HCT116 (cell line): ENCODE results near the gene MYH8. TPM values are rescaled to one million over a fixed set of nuclear protein-coding genes. Genes with fewer than 3 reads are reported as not detected.

Source experiments
- ATAC-seq: fragments of 200-7000 bp; cut with Tn5 transposase; 2 replicates; pipeline ENCODE4 v1.9.1; 2020; ENCODE audit warnings: mild to moderate bottlenecking, moderate library complexity
- BruUV-seq: library from RNA; stranded (reverse); fragments of 400-500 nt; replicated peaks from 2 replicates; lab custom pipeline; 2021; lab: Mats Ljungman, UMichigan
- CTCF ChIA-PET: fragments of 300-600 bp; sonication (Branson Sonifier 250); formaldehyde crosslinking; loops from one replicate; lab custom pipeline; 2021; ENCODE audit warnings: antibody characterized with exemption; lab: Charles Lee
- POLR2A ChIA-PET: fragments of 300-600, 350-600 bp; sonication (Branson Sonifier 250); formaldehyde crosslinking; loops from one replicate; lab custom pipeline; 2021; ENCODE audit warnings: antibody characterized with exemption; lab: Charles Lee
- RAD21 ChIA-PET, 2 experiments: fragments of 300-600 bp; sonication (Branson Sonifier 250); formaldehyde crosslinking; loops; one replicate each; lab custom pipeline; 2023; ENCODE audit warnings: low total read pairs in 2 of 2; ENCODE audit not compliant: uncharacterized antibody in 2 of 2, unreplicated experiment in 2 of 2, low non-redundant PET in 1 of 2; lab: Charles Lee
- DNase-seq: peaks from one replicate; pipeline ENCODE4 v3.0.0-alpha.2; 2010; ENCODE audit warnings: low read depth, low spot score
- H2AFZ ChIP-seq: fragments of 200-600 bp; shearing (Covaris generic), sonication (generic); 2 replicates; pipeline ENCODE4 v1.6.1; 2017; ENCODE audit warnings: low read depth, mixed run types, mixed read lengths, antibody characterized with exemption, low read length; ENCODE audit not compliant: poor library complexity, severe bottlenecking
- H3K27ac ChIP-seq: 2 replicates; pipeline ENCODE4 v1.5.1; 2012; ENCODE audit warnings: low read depth, low read length
- H3K27me3 ChIP-seq: fragments of 200-600 bp; sonication (generic); 2 replicates; pipeline ENCODE4 v1.6.1; 2016; ENCODE audit warnings: mixed run types, low read length, mixed read lengths; ENCODE audit not compliant: insufficient read depth
- H3K36me3 ChIP-seq, 2 experiments: fragments of 200-500 bp in 1 of 2; fragments of 200-600 bp in 1 of 2; sonication (Bioruptor generic) in 1 of 2; sonication (generic) in 1 of 2; 2 replicates each; pipeline versions ENCODE4 v1.5.1 to v1.6.1; 2014 to 2016; ENCODE audit warnings: low read length in 2 of 2, inconsistent platforms in 1 of 2, mixed read lengths in 1 of 2, mixed run types in 1 of 2; ENCODE audit not compliant: insufficient read depth in 2 of 2, control insufficient read depth in 1 of 2
- H3K4me1 ChIP-seq, 2 experiments: fragments of 200-600 bp in 1 of 2; sonication (generic) in 1 of 2; 2 replicates each; pipeline versions ENCODE4 v1.5.1 to v1.6.1; 2012 to 2017; ENCODE audit warnings: low read length in 2 of 2, inconsistent platforms in 1 of 2, mild to moderate bottlenecking in 1 of 2, mixed read lengths in 1 of 2, mixed run types in 1 of 2, moderate library complexity in 1 of 2; ENCODE audit not compliant: insufficient read depth in 2 of 2, control insufficient read depth in 1 of 2
- H3K4me2 ChIP-seq: fragments of 200-600 bp; sonication (generic); 2 replicates; pipeline ENCODE4 v1.6.1; 2017; ENCODE audit warnings: mixed run types, low read length, mixed read lengths
- H3K4me3 ChIP-seq, 2 experiments: fragments of 200-600 bp in 1 of 2; sonication (generic) in 1 of 2; replicated peaks in 1 of 2; 2 replicates each; pipeline ENCODE4 v1.5.1; 2011 to 2016; ENCODE audit warnings: low read length in 2 of 2, control low read depth in 1 of 2, low read depth in 1 of 2, mild to moderate bottlenecking in 1 of 2, mixed read lengths in 1 of 2, mixed run types in 1 of 2
- H3K79me2 ChIP-seq: fragments of 200-600 bp; sonication (generic); 2 replicates; pipeline ENCODE4 v1.6.1; 2017; ENCODE audit warnings: mild to moderate bottlenecking, mixed run types, low read length, moderate library complexity, mixed read lengths; ENCODE audit not compliant: insufficient read depth
- H3K9ac ChIP-seq: fragments of 200-600 bp; sonication (generic); 2 replicates; pipeline ENCODE4 v1.6.1; 2016; ENCODE audit warnings: low read length, mixed read lengths
- H3K9me2 ChIP-seq: fragments of 200-600 bp; sonication (generic), shearing (Covaris generic); 2 replicates; pipeline ENCODE4 v1.6.1; 2017; ENCODE audit warnings: mixed run types, mild to moderate bottlenecking, moderate library complexity; ENCODE audit not compliant: insufficient read depth
- H3K9me3 ChIP-seq, 2 experiments: fragments of 200-500 bp in 1 of 2; fragments of 200-600 bp in 1 of 2; sonication (Bioruptor generic) in 1 of 2; sonication (generic) in 1 of 2; 2 replicates each; pipeline ENCODE4 v1.6.1; 2014 to 2017; ENCODE audit warnings: low read length in 2 of 2, mixed read lengths in 2 of 2, inconsistent platforms in 1 of 2, low read depth in 1 of 2, mild to moderate bottlenecking in 1 of 2, mixed run types in 1 of 2, moderate library complexity in 1 of 2; ENCODE audit not compliant: control insufficient read depth in 1 of 2, insufficient read depth in 1 of 2
- H4K20me1 ChIP-seq: fragments of 200-600 bp; sonication (generic), shearing (Covaris generic); 2 replicates; pipeline ENCODE4 v1.6.1; 2017; ENCODE audit warnings: mixed run types, mild to moderate bottlenecking, moderate library complexity; ENCODE audit not compliant: insufficient read depth
- CBX3 ChIP-seq: IDR thresholded peaks from 2 replicates; pipeline ENCODE4 v1.6.1; 2012; ENCODE audit warnings: low read depth
- CEBPB ChIP-seq: IDR thresholded peaks from 2 replicates; pipeline ENCODE4 v1.6.1; 2012; ENCODE audit warnings: low read depth
- ELF1 ChIP-seq: IDR thresholded peaks from 2 replicates; pipeline ENCODE4 v1.6.1; 2012; ENCODE audit warnings: low read depth, borderline replicate concordance
- EZH2 ChIP-seq: fragments of 200-600 bp; sonication (generic); IDR thresholded peaks from 2 replicates; pipeline ENCODE4 v1.6.1; 2017; ENCODE audit warnings: antibody characterized with exemption, mixed run types
- POLR2AphosphoS5 ChIP-seq: IDR thresholded peaks from 2 replicates; pipeline ENCODE4 v1.6.1; 2011; ENCODE audit warnings: mild to moderate bottlenecking, low read depth, low read length, moderate library complexity
- RAD21 ChIP-seq: IDR thresholded peaks from 2 replicates; pipeline ENCODE4 v1.6.1; 2012; ENCODE audit warnings: low read depth, mild to moderate bottlenecking
- REST ChIP-seq: IDR thresholded peaks from 2 replicates; pipeline ENCODE4 v1.6.1; 2012; ENCODE audit warnings: low read depth
- SP1 ChIP-seq: IDR thresholded peaks from 2 replicates; pipeline ENCODE4 v1.6.1; 2012; ENCODE audit warnings: low read depth
- SRF ChIP-seq: IDR thresholded peaks from 2 replicates; pipeline ENCODE4 v1.6.1; 2012; ENCODE audit warnings: low read depth
- YY1 ChIP-seq: IDR thresholded peaks from 2 replicates; pipeline ENCODE4 v1.6.1; 2011; ENCODE audit warnings: low read length, low read depth, moderate library complexity, mild to moderate bottlenecking; ENCODE audit not compliant: insufficient replicate concordance; ENCODE audit errors: extremely low read depth
- ZBTB33 ChIP-seq: IDR thresholded peaks from 2 replicates; pipeline ENCODE4 v1.6.1; 2011; ENCODE audit warnings: mild to moderate bottlenecking, low read length, moderate library complexity; ENCODE audit not compliant: insufficient replicate concordance; ENCODE audit errors: extremely low read depth
- ZFX ChIP-seq: fragments of 450-650 bp; IDR thresholded peaks from 2 replicates; pipeline ENCODE4 v1.6.1; 2017
- ZNF274 ChIP-seq: fragments of 200-500 bp; sonication (Bioruptor generic); IDR thresholded peaks from 2 replicates; pipeline ENCODE4 v1.6.1; 2014; ENCODE audit warnings: mild to moderate bottlenecking, low read depth, low read length, inconsistent platforms
- intact Hi-C: fragments of 100-400 bp; cut with micrococcal nuclease; formaldehyde crosslinking; loops from 2 replicates; pipeline ENCODE4 v1.10.0; 2022
- total RNA-seq: library from RNA; stranded (reverse); gene quantifications from one replicate; pipeline ENCODE4 v1.2.1, GENCODE V29; 2021; ENCODE audit not compliant: unreplicated experiment

MYH8 gene
- total RNA-seq, 1 experiment from 2014 or later, result not detected

GRCh38 chr17:10435096-10435495, 13.3 kb upstream of the MYH8 start:
- intact Hi-C loops, result no loop called here
- H3K4me1 ChIP-seq, result 0 out of 4 replicates have a peak, but pooled peaks cover 0 to 3% of the 10 kb centered on the region in 2 experiments
- H3K27me3 ChIP-seq, result peaks cover 18% of the 10 kb centered on the region
- POLR2A ChIA-PET, result no interaction called here
- H3K4me2 ChIP-seq, result no peak overlapping the region
- H3K79me2 ChIP-seq, result no peaks in the 10 kb centered on the region
- ATAC-seq (no peak), DNase-seq (no peak)
- H3K9ac ChIP-seq, result no peak overlapping the region
- no peaks in the 10 kb centered on the region for H4K20me1 ChIP-seq
- RAD21 ChIA-PET, result no interaction called here
- H3K27ac ChIP-seq, result no peak overlapping the region
- H3K9me3 ChIP-seq, result no peaks in the 10 kb centered on the region
- BruUV-seq, result no TSS peak
- TF ChIP-seq CEBPB, result no peak
- TF ChIP-seq SRF, result no peak
- no peak for TF ChIP-seq POLR2AphosphoS5
- no peak for TF ChIP-seq ZNF274
- no peak for TF ChIP-seq EZH2
- TF ChIP-seq RAD21, result no peak
- TF ChIP-seq SP1, result no peak
- TF ChIP-seq REST, result no peak
- no peak for TF ChIP-seq ZBTB33
- TF ChIP-seq CBX3, result no peak
- no peak for TF ChIP-seq YY1
- no peak for TF ChIP-seq ELF1
- no peak for TF ChIP-seq ZFX
- no peak overlapping the region for H2AFZ ChIP-seq
- no peaks in the 10 kb centered on the region for H3K36me3 ChIP-seq
- H3K4me3 ChIP-seq, result no peak overlapping the region
- CTCF ChIA-PET, result no interaction called here
- H3K9me2 ChIP-seq, result no peaks in the 10 kb centered on the region
